GM10248 (cell line): ENCODE measurements around the gene ZNF23.

Experiments
- CTCF ChIA-PET: fragments of 300-600 bp; sonication (Branson Sonifier 250); formaldehyde crosslinking; extraction: SDS; loops from one replicate; lab custom pipeline; 2021; ENCODE audit warnings: antibody characterized with exemption; lab: Yijun Ruan, JAX
- POLR2A ChIA-PET: fragments of 350-650 bp; sonication (Branson Sonifier 250); formaldehyde crosslinking; extraction: SDS; loops from one replicate; lab custom pipeline; 2020; ENCODE audit warnings: antibody characterized with exemption; lab: Yijun Ruan, JAX
- DNase-seq: peaks from one replicate; pipeline ENCODE4 v3.0.0; 2012; ENCODE audit errors: extremely low spot score
- CTCF ChIP-seq: IDR thresholded peaks from 2 replicates; pipeline ENCODE4 v1.5.1; 2012; ENCODE audit warnings: mild to moderate bottlenecking, low read depth; ENCODE audit errors: extremely low read depth, missing control alignments, control extremely low read depth

The ZNF23 gene

GRCh38 chr16:71436473-71436872 lies 25.6 kb downstream of the ZNF23 start:
- ChIA-PET POLR2A (no interaction called here), CTCF (interaction anchor here (1.2 to 2.0 kb wide), 3 partner anchors 9 to 63 kb away, joined by 3 to 6 read pairs (median 3); no protein-coding TSS in a partner anchor)
- DNase-seq = no peak
- TF ChIP-seq CTCF = no peak

GRCh38 chr16:71432906-71433305 lies 29.1 kb downstream of the ZNF23 start:
- no peak for TF ChIP-seq CTCF
- ChIA-PET CTCF (interaction anchor here (1.1 to 2.2 kb wide), 6 partner anchors 11 to 178 kb away, joined by 3 to 11 read pairs (median 5); no protein-coding TSS in a partner anchor), POLR2A (no interaction called here)
- peak; percentile 7 for DNase-seq

GRCh38 chr16:71431991-71432390 lies 30.1 kb downstream of the ZNF23 start:
- POLR2A ChIA-PET = no interaction called here
- CTCF ChIA-PET = interaction anchor here (1.1 to 2.2 kb wide), 3 partner anchors 10 to 68 kb away, joined by 5 to 11 read pairs (median 6); no protein-coding TSS in a partner anchor
- DNase-seq = no peak
- no peak for TF ChIP-seq CTCF

GRCh38 chr16:71431176-71431575 lies 30.9 kb downstream of the ZNF23 start:
- CTCF ChIA-PET = interaction anchor here (2.2 kb wide), 1 partner anchor 19 kb away, joined by 11 read pairs; no protein-coding TSS in a partner anchor
- no peak for TF ChIP-seq CTCF
- POLR2A ChIA-PET = no interaction called here
- no peak for DNase-seq

GRCh38 chr16:71430744-71431143 lies 31.3 kb downstream of the ZNF23 start:
- no peak for DNase-seq
- TF ChIP-seq CTCF = no peak
- ChIA-PET CTCF (interaction anchor here (2.0 to 11.6 kb wide), 2 partner anchors 9 to 19 kb away, joined by 10 to 93 read pairs; no protein-coding TSS in a partner anchor), POLR2A (no interaction called here)

- no peak for DNase-seq
- ChIA-PET POLR2A (interaction anchor here (0.6 kb wide), 1 partner anchor 111 kb away, joined by 4 read pairs; no protein-coding TSS in a partner anchor), CTCF (interaction anchor here (2.0 to 11.6 kb wide), 4 partner anchors 10 to 181 kb away, joined by 7 to 93 read pairs (median 12); no protein-coding TSS in a partner anchor)
- TF ChIP-seq CTCF = no peak
These were observed 32.5 kb downstream of the ZNF23 start for GRCh38 chr16:71429581-71429980.
